SK-N-MC (cell line): ENCODE results near the gene CRACR2B.

ENCODE experiments used
- DNase-seq: peaks from one replicate; pipeline ENCODE4 v3.0.0-alpha.2; 2011; ENCODE audit warnings: low read depth, low spot score
- H3K27ac ChIP-seq: fragments of 200-600 bp; sonication (generic); 2 replicates; pipeline ENCODE4 v1.5.1; 2016; ENCODE audit warnings: mixed run types
- H3K36me3 ChIP-seq: fragments of 200-600 bp; sonication (generic); 2 replicates; pipeline ENCODE4 v1.6.1; 2017; ENCODE audit warnings: antibody characterized with exemption, low read length, mixed read lengths; ENCODE audit not compliant: insufficient read depth
- H3K4me3 ChIP-seq: fragments of 200-600 bp; sonication (generic); 2 replicates; pipeline ENCODE4 v1.5.1; 2016
- H3K9ac ChIP-seq: fragments of 200-600 bp; sonication (generic); 2 replicates; pipeline ENCODE4 v1.8.0; 2017; ENCODE audit warnings: mixed run types, mixed read lengths; ENCODE audit not compliant: insufficient read length
- H3K9me3 ChIP-seq: fragments of 200-600 bp; sonication (generic); 2 replicates; pipeline ENCODE4 v1.6.1; 2017; ENCODE audit warnings: low read depth, mild to moderate bottlenecking, antibody characterized with exemption, low read length, moderate library complexity, mixed read lengths
- EZH2 ChIP-seq: fragments of 200-600 bp; sonication (generic); IDR thresholded peaks from one replicate; pipeline ENCODE4 v1.6.1; 2017; ENCODE audit warnings: antibody characterized with exemption
- FOXP2 ChIP-seq: optimal IDR thresholded peaks from 2 replicates; pipeline ENCODE3; 2011; ENCODE audit warnings: mild to moderate bottlenecking, moderate library complexity; ENCODE audit not compliant: insufficient read depth; ENCODE audit errors: extremely low read length, control extremely low read depth
- POLR2AphosphoS5 ChIP-seq: IDR thresholded peaks from 2 replicates; pipeline ENCODE4 v1.6.1; 2012; ENCODE audit warnings: mild to moderate bottlenecking, low read depth, low read length, borderline replicate concordance

CRACR2B gene

GRCh38 chr11:862696-863022 lies 34.9 kb downstream of the CRACR2B start:
- no peak for DNase-seq
- no peak for TF ChIP-seq EZH2
- no peak for TF ChIP-seq POLR2AphosphoS5
- no peak for TF ChIP-seq FOXP2
- no peak overlapping the region for H3K27ac ChIP-seq
- H3K9me3 ChIP-seq: no peaks in the 10 kb centered on the region
- no peak overlapping the region for H3K4me3 ChIP-seq
- H3K9ac ChIP-seq: no peak overlapping the region
- no peaks in the 10 kb centered on the region; the same call in 1 of the 2 replicates for H3K36me3 ChIP-seq

- H3K27ac ChIP-seq: peak overlapping the region; percentile 57; the same call in 1 of the 2 replicates
- no peak overlapping the region for H3K9ac ChIP-seq
- H3K4me3 ChIP-seq: no peak overlapping the region
- no peak for DNase-seq
- H3K36me3 ChIP-seq: no peaks in the 10 kb centered on the region; the same call in 1 of the 2 replicates
- TF ChIP-seq EZH2 (no peak), POLR2AphosphoS5 (no peak), FOXP2 (no peak)
- no peaks in the 10 kb centered on the region for H3K9me3 ChIP-seq
Observed at GRCh38 chr11:863023-863909, 35.5 kb downstream of the CRACR2B start.

GRCh38 chr11:863910-864827 lies 36.5 kb downstream of the CRACR2B start:
- no peak overlapping the region for H3K9ac ChIP-seq
- H3K27ac ChIP-seq: peak overlapping the region; percentile 31; the same call in 1 of the 2 replicates

GRCh38 chr11:864898-865297 lies 37.2 kb downstream of the CRACR2B start:
- no peak for DNase-seq
- no peak for TF ChIP-seq FOXP2
- TF ChIP-seq POLR2AphosphoS5: no peak
- no peak for TF ChIP-seq EZH2
- Histone ChIP-seq H3K9ac (no peak overlapping the region), H3K4me3 (no peak overlapping the region), H3K27ac (peak overlapping the region; percentile 19; the same call in 1 of the 2 replicates), H3K9me3 (no peaks in the 10 kb centered on the region), H3K36me3 (no peaks in the 10 kb centered on the region; the same call in 1 of the 2 replicates)

More at GRCh38 chr11:863910-864827, 36.5 kb downstream of the CRACR2B start:
- TF ChIP-seq POLR2AphosphoS5: no peak; the same call in 1 of the 2 replicates
- no peak overlapping the region for H3K4me3 ChIP-seq
- H3K36me3 ChIP-seq: no peaks in the 10 kb centered on the region; the same call in 1 of the 2 replicates
- no peaks in the 10 kb centered on the region for H3K9me3 ChIP-seq
- DNase-seq: no peak

GRCh38 chr11:865462-866430 lies 38.0 kb downstream of the CRACR2B start:
- no peak overlapping the region for H3K9ac ChIP-seq
- TF ChIP-seq POLR2AphosphoS5 (peak; percentile 38), FOXP2 (no peak), EZH2 (no peak)
- DNase-seq: no peak
- no peaks in the 10 kb centered on the region for H3K9me3 ChIP-seq
- H3K36me3 ChIP-seq: no peaks in the 10 kb centered on the region; the same call in 1 of the 2 replicates
- H3K4me3 ChIP-seq: no peak overlapping the region
- H3K27ac ChIP-seq: no peak overlapping the region

- Histone ChIP-seq H3K4me3 (no peak overlapping the region), H3K9ac (no peak overlapping the region), H3K9me3 (no peaks in the 10 kb centered on the region), H3K36me3 (no peaks in the 10 kb centered on the region; the same call in 1 of the 2 replicates), H3K27ac (no peak overlapping the region)
- DNase-seq: no peak
- TF ChIP-seq POLR2AphosphoS5 (no peak), FOXP2 (no peak), EZH2 (no peak)
Observed at GRCh38 chr11:866481-866880, 38.8 kb downstream of the CRACR2B start.

GRCh38 chr11:867856-868358 lies 40.2 kb downstream of the CRACR2B start:
- no peaks in the 10 kb centered on the region; the same call in 1 of the 2 replicates for H3K36me3 ChIP-seq
- no peak overlapping the region for H3K9ac ChIP-seq
- TF ChIP-seq POLR2AphosphoS5 (peak; percentile 24; the same call in 1 of the 2 replicates), EZH2 (no peak)
- H3K9me3 ChIP-seq: no peaks in the 10 kb centered on the region
- no peak for DNase-seq
- peak overlapping the region; percentile 36; the same call in 1 of the 2 replicates for H3K27ac ChIP-seq
- no peak overlapping the region for H3K4me3 ChIP-seq
